Endodermal cell (in vitro differentiated cells): ENCODE measurements around the gene TP53INP2. TPM values are rescaled to one million over a fixed set of nuclear protein-coding genes. Genes with fewer than 3 reads are reported as not detected.

Experiments
- DNase-seq: peaks from one replicate; pipeline ENCODE4 v3.0.0-alpha.2; 2017
- H3K27ac ChIP-seq: 2 replicates; pipeline ENCODE4 v1.5.1; 2013; ENCODE audit warnings: mild to moderate bottlenecking, low read depth, low read length, moderate library complexity
- H3K27me3 ChIP-seq: 2 replicates; pipeline ENCODE4 v1.6.1; 2013; ENCODE audit warnings: mild to moderate bottlenecking, low read length, moderate library complexity; ENCODE audit not compliant: insufficient read depth, control insufficient read depth, poor library complexity, severe bottlenecking
- H3K36me3 ChIP-seq: 2 replicates; pipeline ENCODE4 v1.7.0; 2013; ENCODE audit warnings: mild to moderate bottlenecking, low read length, moderate library complexity; ENCODE audit not compliant: control insufficient read depth, insufficient read depth
- H3K4me1 ChIP-seq: one replicate; pipeline ENCODE4 v1.7.0; 2013; ENCODE audit warnings: low read length; ENCODE audit not compliant: control insufficient read depth, insufficient read depth
- H3K4me3 ChIP-seq: 2 replicates; pipeline ENCODE4 v1.5.1; 2013; ENCODE audit warnings: mild to moderate bottlenecking, low read length, moderate library complexity
- H3K9ac ChIP-seq: 2 replicates; pipeline ENCODE4 v1.6.1; 2013; ENCODE audit warnings: mild to moderate bottlenecking, low read length, moderate library complexity; ENCODE audit not compliant: poor library complexity, severe bottlenecking; ENCODE audit errors: extremely low read depth
- H3K9me3 ChIP-seq: 2 replicates; pipeline ENCODE4 v1.6.1; 2013; ENCODE audit warnings: mild to moderate bottlenecking, low read length, moderate library complexity; ENCODE audit not compliant: control insufficient read depth
- H3K27ac Mint-ChIP-seq: 2 replicates; pipeline ENCODE4 v1.8.0; 2020; ENCODE audit warnings: mixed read lengths
- H3K27me3 Mint-ChIP-seq: 2 replicates; pipeline ENCODE4 v1.8.0; 2021; ENCODE audit warnings: mild to moderate bottlenecking, mixed read lengths; ENCODE audit not compliant: insufficient read depth
- H3K36me3 Mint-ChIP-seq: 2 replicates; pipeline ENCODE4 v1.8.0; 2020; ENCODE audit warnings: low read depth, mixed read lengths
- H3K4me1 Mint-ChIP-seq: 2 replicates; pipeline ENCODE4 v1.8.0; 2020; ENCODE audit warnings: mixed read lengths
- H3K4me3 Mint-ChIP-seq: 2 replicates; pipeline ENCODE4 v1.8.0; 2020; ENCODE audit warnings: mild to moderate bottlenecking, moderate library complexity, mixed read lengths
- H3K9me3 Mint-ChIP-seq: 2 replicates; pipeline ENCODE4 v1.8.0; 2020; ENCODE audit warnings: mild to moderate bottlenecking, mixed read lengths
- CTCF ChIP-seq: fragments of 200-600 bp; sonication (generic); conservative IDR thresholded peaks from 2 replicates; pipeline ENCODE4 v1.5.0; 2021; ENCODE audit warnings: antibody characterized with exemption, mild to moderate bottlenecking
- WGBS, 2 experiments: methylation state at CpG; one replicate each; pipeline versions ENCODE4 v1.1.5 to v1.1.7; 2013; ENCODE audit warnings: missing lambda C conversion rate in 2 of 2, mixed read lengths in 1 of 2; ENCODE audit not compliant: insufficient coverage in 1 of 2, insufficient read length in 1 of 2; 5-methylcytosine and 5-hydroxymethylcytosine counted together
- total RNA-seq, 2 donors: library from RNA; stranded (reverse); fragmentation: NEBNext Ultra II Directional in 1 of 2; extraction: Animal tissue kit (Norgen Biotek cat#: 25700) in 1 of 2; gene quantifications; 2 replicates in 1 of 2; 3 replicates in 1 of 2; pipeline ENCODE4 v1.2.1, GENCODE V29; 2021

TP53INP2 gene
- total RNA-seq, 2 donors from 2014 or later: 7.0 to 20.2 TPM

GRCh38 chr20:34703061-34703423, 1.1 kb upstream of the TP53INP2 start:
- no peak for DNase-seq
- Histone ChIP-seq H3K27ac (no peak overlapping the region), H3K4me1 (peaks cover 5% of the 10 kb centered on the region), H3K9me3 (no peaks in the 10 kb centered on the region), H3K36me3 (no peaks in the 10 kb centered on the region), H3K4me3 (peak overlapping the region; percentile 88), H3K27me3 (peaks cover 8% of the 10 kb centered on the region), H3K9ac (peak overlapping the region; percentile 96)
- WGBS, 2 experiments: 56 to 58% methylated on average over 3 of the region's 3 CpGs
- no peak for TF ChIP-seq CTCF
- Mint-ChIP-seq H3K9me3 (no peaks in the 10 kb centered on the region), H3K36me3 (no peaks in the 10 kb centered on the region), H3K27me3 (peaks cover 24% of the 10 kb centered on the region), H3K4me3 (peak overlapping the region; percentile 90), H3K4me1 (peaks cover 25% of the 10 kb centered on the region), H3K27ac (peak overlapping the region; percentile 96)

GRCh38 chr20:34703424-34704176, 544 bp upstream of the TP53INP2 start:
- Mint-ChIP-seq H3K4me1 (peaks cover 28% of the 10 kb centered on the region), H3K9me3 (no peaks in the 10 kb centered on the region), H3K27ac (peak overlapping the region; percentile 96), H3K4me3 (peak overlapping the region; percentile 90), H3K27me3 (peaks cover 30% of the 10 kb centered on the region), H3K36me3 (no peaks in the 10 kb centered on the region)
- Histone ChIP-seq H3K9ac (peak overlapping the region; percentile 96), H3K27ac (peak overlapping the region; percentile 99), H3K36me3 (no peaks in the 10 kb centered on the region), H3K9me3 (no peaks in the 10 kb centered on the region), H3K4me3 (peak overlapping the region; percentile 88), H3K4me1 (peaks cover 5% of the 10 kb centered on the region), H3K27me3 (peaks cover 8% of the 10 kb centered on the region)
- TF ChIP-seq CTCF: peak; percentile 39
- 3 to 6% methylated on average over 8 to 34 of the region's 38 CpGs for WGBS, 2 experiments
- peak; percentile 66 for DNase-seq

- peaks cover 32% of the 10 kb centered on the region for H3K27me3 Mint-ChIP-seq
- peaks cover 5% of the 10 kb centered on the region for H3K4me1 ChIP-seq
- H3K27ac Mint-ChIP-seq: peak overlapping the region; percentile 99
- no peak for TF ChIP-seq CTCF
- peak overlapping the region; percentile 99 for H3K27ac ChIP-seq
- H3K9me3 Mint-ChIP-seq: no peaks in the 10 kb centered on the region
- no peaks in the 10 kb centered on the region for H3K9me3 ChIP-seq
- H3K4me3 Mint-ChIP-seq: peak overlapping the region; percentile 90
- peak overlapping the region; percentile 88 for H3K4me3 ChIP-seq
- H3K27me3 ChIP-seq: peaks cover 8% of the 10 kb centered on the region
- DNase-seq: no peak
- H3K4me1 Mint-ChIP-seq: peaks cover 29% of the 10 kb centered on the region
- no peaks in the 10 kb centered on the region for H3K36me3 Mint-ChIP-seq
- no peaks in the 10 kb centered on the region for H3K36me3 ChIP-seq
- 67 to 68% methylated on average over 4 to 5 of the region's 5 CpGs for WGBS, 2 experiments
- H3K9ac ChIP-seq: peak overlapping the region; percentile 96
Measured at GRCh38 chr20:34705008-34705396, 858 bp downstream of the TP53INP2 start.
